Vagina (tissue), 2 donors: ENCODE results near the gene OGDHL.

Source experiments
- CTCF ChIP-seq, 3 experiments: fragments of 450-650 bp in 2 of 3; fragments of 200-600 bp in 1 of 3; sonication (generic) in 1 of 3; IDR thresholded peaks; one replicate each; pipeline ENCODE4 v1.5.1; 2017 to 2019; ENCODE audit warnings: antibody characterized with exemption in 3 of 3, mild to moderate bottlenecking in 2 of 3, moderate library complexity in 2 of 3
- POLR2A ChIP-seq, 2 donors: fragments of 450-650 bp; IDR thresholded peaks; one replicate each; pipeline ENCODE4 v1.6.1; 2017; ENCODE audit warnings: antibody characterized with exemption in 2 of 2, mild to moderate bottlenecking in 2 of 2, moderate library complexity in 2 of 2

DNA sequence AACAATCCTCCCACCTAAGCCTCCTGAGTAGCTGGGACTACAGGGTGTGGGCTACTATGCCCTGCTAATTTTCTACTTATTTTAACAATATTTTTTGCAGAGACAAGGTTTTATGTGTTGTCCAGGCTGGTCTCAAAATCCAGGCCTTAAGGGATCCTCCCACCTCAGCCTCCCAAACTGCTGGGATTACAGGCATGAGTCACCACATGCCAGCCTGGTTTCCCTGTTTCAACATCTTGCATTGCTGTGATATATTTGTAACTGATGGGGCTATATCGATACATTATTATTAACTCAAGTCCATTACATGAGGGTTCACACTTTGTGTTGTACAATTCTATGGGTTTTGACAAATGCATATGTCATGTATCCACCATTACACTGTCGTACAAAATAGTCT is 41.9 kb upstream of the OGDHL start:
- no peak for TF ChIP-seq CTCF (IDR thresholded peaks at IDR 0.05)
- TF ChIP-seq POLR2A (IDR thresholded peaks at IDR 0.05) = no peak
